Omental fat pad (tissue), 4 donors: Measurements from ENCODE around the gene TM9SF1. TPM values are rescaled to one million over a fixed set of nuclear protein-coding genes. Genes with fewer than 3 reads are reported as not detected.

Experiments
- ATAC-seq: fragments of 150-250 bp; one replicate; pipeline ENCODE4 v1.9.1; 2016; ENCODE audit warnings: mild to moderate bottlenecking, moderate library complexity; ENCODE audit not compliant: low FRiP score
- DNase-seq: peaks from one replicate; pipeline ENCODE4 v3.0.0-alpha.2; 2019; ENCODE audit warnings: low spot score
- CTCF ChIP-seq, 3 donors: fragments of 450-650 bp; IDR thresholded peaks; one replicate each; pipeline ENCODE4 v1.5.1; 2016 to 2017; ENCODE audit warnings: antibody characterized with exemption in 3 of 3, mild to moderate bottlenecking in 3 of 3, moderate library complexity in 2 of 3
- total RNA-seq, 4 donors: library from RNA; depleted of rRNA; stranded (reverse); fragments of >200 nt; gene quantifications; one replicate each; pipeline ENCODE4 v1.1.0, GENCODE V29; 2016

Gene TM9SF1
- total RNA-seq, 4 donors from 2014 or later, result 54.9 to 65.5 (median 60.9) TPM

GRCh38 chr14:24179961-24180796, 15.1 kb downstream of the TM9SF1 start:
- DNase-seq, result no peak
- no peak for TF ChIP-seq CTCF (IDR thresholded peaks at IDR 0.05)
- ATAC-seq, result peak; percentile 20

DNA sequence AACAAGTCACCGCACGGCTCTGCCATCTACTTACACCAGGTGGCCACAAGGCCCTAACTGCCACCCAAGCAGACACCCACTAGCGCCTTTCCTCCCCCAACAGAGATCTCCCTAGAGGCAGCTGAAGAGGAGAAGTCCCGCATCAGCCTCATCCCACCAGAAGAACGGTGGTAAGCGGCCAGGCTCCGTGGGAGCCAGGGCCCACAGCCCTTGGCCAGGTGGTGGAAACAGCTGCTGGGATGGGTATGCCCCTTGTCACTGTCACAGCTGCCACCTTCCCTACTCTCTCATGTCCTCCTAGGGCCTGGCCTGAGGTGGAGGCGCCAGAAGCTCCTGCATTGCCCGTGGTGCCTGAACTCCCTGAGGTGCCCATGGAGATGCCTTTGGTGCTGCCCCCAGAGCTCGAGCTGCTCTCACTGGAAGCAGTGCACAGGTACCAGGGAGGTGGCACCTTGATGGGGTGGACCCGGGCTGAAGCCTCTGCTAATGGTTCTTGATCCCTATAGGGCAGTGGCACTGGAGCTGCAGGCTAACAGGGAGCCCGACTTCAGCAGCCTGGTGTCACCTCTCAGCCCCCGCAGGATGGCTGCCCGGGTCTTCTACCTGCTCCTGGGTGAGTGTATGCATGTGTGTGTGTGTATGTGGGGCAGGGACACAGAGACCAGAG, 15.8 kb downstream of the TM9SF1 start:
- TF ChIP-seq CTCF (IDR thresholded peaks at IDR 0.05), result no peak
- no peak for ATAC-seq
- DNase-seq, result no peak

DNA sequence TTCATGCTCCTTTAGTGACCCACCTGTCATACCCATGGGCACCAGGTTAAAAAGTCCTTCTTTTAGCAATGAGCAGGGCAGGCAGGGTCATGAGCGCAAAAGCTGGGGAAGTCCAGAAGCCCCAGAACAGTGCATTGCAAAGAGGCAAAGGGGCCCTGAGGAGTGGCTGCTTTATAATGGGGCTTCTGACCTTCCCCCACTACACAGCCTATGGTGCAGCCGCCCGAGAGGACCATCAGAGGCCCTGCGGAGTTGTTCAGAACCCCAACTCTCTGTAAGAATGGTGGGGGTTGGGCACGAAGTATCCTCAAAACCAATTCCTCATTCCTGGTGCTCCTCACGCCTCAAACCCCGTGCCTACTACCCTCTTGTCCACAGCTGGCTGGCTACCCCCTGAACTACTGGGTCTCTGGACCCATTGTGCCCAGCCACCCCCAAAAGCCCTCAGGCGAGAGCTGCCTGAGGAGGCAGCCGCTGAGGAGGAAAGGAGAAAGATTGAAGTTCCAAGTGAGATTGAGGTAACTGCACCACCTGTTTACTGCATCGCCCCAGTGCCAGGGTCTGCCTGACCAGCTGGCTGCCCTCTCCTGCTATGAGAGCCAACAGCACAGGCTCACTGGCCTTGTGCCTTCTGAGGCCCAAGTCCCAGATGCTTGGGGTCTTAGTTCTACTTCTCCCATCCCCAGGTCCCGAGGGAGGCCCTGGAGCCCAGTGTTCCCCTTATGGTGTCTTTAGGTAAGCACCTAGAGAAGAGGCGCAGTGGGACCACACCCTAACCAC, 16.7 kb downstream of the TM9SF1 start:
- no peak for TF ChIP-seq CTCF (IDR thresholded peaks at IDR 0.05)
- no peak for DNase-seq
- ATAC-seq, result no peak

- DNase-seq (no peak), ATAC-seq (no peak)
- no peak for TF ChIP-seq CTCF (IDR thresholded peaks at IDR 0.05)
Measured at GRCh38 chr14:24177891-24178290, 17.4 kb downstream of the TM9SF1 start.

DNA sequence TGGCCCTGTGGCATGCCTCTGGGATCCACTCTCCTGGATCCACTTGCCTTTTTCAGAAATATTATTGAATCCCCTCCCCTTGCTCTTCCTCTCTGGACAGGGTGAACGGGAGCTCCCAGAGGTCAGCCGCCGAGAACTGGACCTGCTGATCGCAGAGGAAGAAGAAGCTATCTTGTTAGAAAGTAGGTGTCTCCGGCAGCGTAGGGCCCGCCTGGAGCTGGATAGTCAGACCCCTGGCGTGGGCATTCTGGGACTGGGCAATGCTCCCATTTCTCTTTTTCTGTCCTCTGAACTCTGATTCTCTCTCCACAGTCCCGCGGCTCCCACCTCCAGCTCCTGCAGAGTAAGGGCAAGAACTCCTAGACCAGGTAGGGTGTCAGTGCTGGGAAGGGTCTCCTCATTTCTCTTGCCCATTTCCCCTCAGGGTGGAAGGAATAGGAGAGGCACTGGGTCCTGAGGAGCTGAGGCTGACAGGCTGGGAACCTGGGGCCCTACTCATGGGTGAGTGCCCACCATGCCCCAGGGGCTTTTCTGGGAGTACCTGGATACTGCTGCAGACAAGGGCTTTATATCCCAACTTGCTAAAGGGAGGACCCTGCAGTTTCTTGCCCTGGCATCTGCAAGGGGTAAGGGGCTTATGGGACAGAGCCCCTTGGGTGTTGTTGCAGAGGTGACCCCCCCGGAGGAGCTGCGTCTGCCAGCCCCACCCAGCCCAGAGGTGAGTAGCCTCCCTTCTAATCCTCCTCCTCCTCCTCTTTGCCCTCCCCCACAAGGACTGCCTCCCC, 18.0 kb downstream of the TM9SF1 start:
- DNase-seq, result no peak
- no peak for TF ChIP-seq CTCF (IDR thresholded peaks at IDR 0.05)
- ATAC-seq, result no peak

DNA sequence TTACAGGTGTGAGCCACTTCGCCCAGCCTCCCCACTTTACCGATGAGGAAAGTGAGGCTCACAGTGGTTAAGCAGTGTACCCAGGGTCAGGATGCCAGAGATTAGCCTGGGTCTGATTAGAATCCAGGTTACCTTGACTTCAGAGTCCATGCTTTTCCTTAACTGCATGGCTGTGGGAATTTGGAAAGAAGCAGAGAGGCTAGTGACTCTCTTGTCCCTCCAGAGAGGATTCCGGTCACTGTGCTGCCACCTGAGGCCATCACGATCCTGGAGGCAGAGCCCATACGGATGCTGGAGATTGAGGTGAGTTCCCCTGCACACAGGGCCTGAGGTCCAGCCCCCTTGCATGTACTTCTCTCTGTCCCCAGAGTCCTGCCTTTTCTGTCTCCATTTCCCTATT, 18.6 kb downstream of the TM9SF1 start:
- ATAC-seq (no peak), DNase-seq (no peak)
- no peak for TF ChIP-seq CTCF (IDR thresholded peaks at IDR 0.05)
